UCSD-AML1 (cell line): ENCODE data around the gene CHCHD6.

ENCODE experiments used
- DNase-seq: peaks from one replicate; lab custom pipeline; 2025; ENCODE audit not compliant: unreplicated experiment; lab: John Stamatoyannopoulos, UW

CHCHD6 gene

GRCh38 chr3:126989316-126990023 lies 285.4 kb downstream of the CHCHD6 start:
- no peak for DNase-seq

- DNase-seq, result no peak
Measured at GRCh38 chr3:126990024-126990700, 286.1 kb downstream of the CHCHD6 start.

GRCh38 chr3:126990890-126991289 lies 286.9 kb downstream of the CHCHD6 start:
- no peak for DNase-seq

GRCh38 chr3:126991366-126992200 lies 287.5 kb downstream of the CHCHD6 start:
- no peak for DNase-seq

GRCh38 chr3:126992216-126992615 lies 288.2 kb downstream of the CHCHD6 start:
- DNase-seq, result no peak

GRCh38 chr3:126992776-126993175 lies 288.7 kb downstream of the CHCHD6 start:
- DNase-seq, result no peak

- DNase-seq, result no peak
Measured at GRCh38 chr3:126993436-126993835, 289.4 kb downstream of the CHCHD6 start.

- no peak for DNase-seq
Measured at GRCh38 chr3:126994661-126995245, 290.7 kb downstream of the CHCHD6 start.

- no peak for DNase-seq
Measured at GRCh38 chr3:126995254-126995780, 291.3 kb downstream of the CHCHD6 start.

GRCh38 chr3:126995926-126996512 lies 292.0 kb downstream of the CHCHD6 start:
- no peak for DNase-seq

GRCh38 chr3:126996905-126997304 lies 292.9 kb downstream of the CHCHD6 start:
- DNase-seq, result no peak

GRCh38 chr3:126997455-126998038 lies 293.5 kb downstream of the CHCHD6 start:
- DNase-seq, result no peak

- no peak for DNase-seq
Measured at GRCh38 chr3:126998320-126998719, 294.3 kb downstream of the CHCHD6 start.

- no peak for DNase-seq
Measured at GRCh38 chr3:126998728-126999127, 294.7 kb downstream of the CHCHD6 start.

- DNase-seq, result no peak
Measured at GRCh38 chr3:126999383-126999782, 295.3 kb downstream of the CHCHD6 start.

GRCh38 chr3:127000119-127000518 lies 296.1 kb downstream of the CHCHD6 start:
- no peak for DNase-seq

GRCh38 chr3:127000761-127001160 lies 296.7 kb downstream of the CHCHD6 start:
- no peak for DNase-seq

- DNase-seq, result no peak
Measured at GRCh38 chr3:127001486-127002194, 297.6 kb downstream of the CHCHD6 start.

GRCh38 chr3:127002195-127003174 lies 298.4 kb downstream of the CHCHD6 start:
- DNase-seq, result no peak
